GM23338 (cell line): ENCODE results near the gene ALAD.

Experiments used
- CTCF ChIP-seq, 2 experiments: fragments of 200-600 bp in 1 of 2; sonication (generic) in 1 of 2; conservative IDR thresholded peaks; 2 replicates each; pipeline versions ENCODE4 v1.5.1 to v1.6.1; 2016 to 2017; ENCODE audit warnings: antibody characterized with exemption in 2 of 2, low read depth in 2 of 2, mild to moderate bottlenecking in 2 of 2, moderate library complexity in 1 of 2
- ETS1 ChIP-seq: IDR thresholded peaks from 2 replicates; pipeline ENCODE4 v1.6.1; 2016; ENCODE audit warnings: antibody characterized with exemption
- EZH2 ChIP-seq: fragments of 200-600 bp; sonication (generic); IDR thresholded peaks from one replicate; pipeline ENCODE4 v1.8.0; 2017; ENCODE audit warnings: antibody characterized with exemption, mild to moderate bottlenecking, low read depth; ENCODE audit not compliant: unreplicated experiment
- EZH2phosphoT487 ChIP-seq: fragments of 200-600 bp; sonication (generic); IDR thresholded peaks from one replicate; pipeline ENCODE4 v1.8.1; 2018; ENCODE audit warnings: antibody characterized with exemption; ENCODE audit not compliant: unreplicated experiment
- NANOG ChIP-seq: IDR thresholded peaks from 2 replicates; pipeline ENCODE4 v1.6.1; 2016; ENCODE audit warnings: antibody characterized with exemption, borderline replicate concordance
- POLR2AphosphoS5 ChIP-seq: IDR thresholded peaks from 2 replicates; pipeline ENCODE4 v1.6.1; 2016; ENCODE audit warnings: antibody characterized with exemption, low read depth
- REST ChIP-seq: IDR thresholded peaks from one replicate; pipeline ENCODE4 v1.6.1; 2018; ENCODE audit warnings: antibody characterized with exemption; ENCODE audit not compliant: unreplicated experiment
- STAT1 ChIP-seq: IDR thresholded peaks from one replicate; pipeline ENCODE4 v1.6.1; 2016; ENCODE audit warnings: antibody characterized with exemption; ENCODE audit not compliant: unreplicated experiment
- ZNF462 ChIP-seq: fragments of 250-450 bp; sonication (Bioruptor Pico); IDR thresholded peaks from 2 replicates; pipeline ENCODE4 v1.5.0; 2020; ENCODE audit warnings: mild to moderate bottlenecking, moderate library complexity

GRCh38 chr9:113373256-113373655, 27.8 kb downstream of the ALAD start:
- TF ChIP-seq POLR2AphosphoS5 = no peak
- TF ChIP-seq NANOG = no peak
- no peak for TF ChIP-seq CTCF (conservative IDR thresholded peaks at IDR 0.05; ENCODE audit: low read depth in 2 of 2)
- TF ChIP-seq EZH2 = no peak
- no peak for TF ChIP-seq REST
- TF ChIP-seq ETS1 = no peak
- TF ChIP-seq ZNF462 = no peak
- TF ChIP-seq EZH2phosphoT487 = no peak
- no peak for TF ChIP-seq STAT1
